GM10847 (cell line): ENCODE results near the gene HMCN2.

Experiments used
- POLR2A ChIP-seq: IDR thresholded peaks from 2 replicates; pipeline ENCODE4 v1.6.1; 2011; ENCODE audit not compliant: insufficient read length; ENCODE audit errors: extremely low read depth

The HMCN2 gene

DNA sequence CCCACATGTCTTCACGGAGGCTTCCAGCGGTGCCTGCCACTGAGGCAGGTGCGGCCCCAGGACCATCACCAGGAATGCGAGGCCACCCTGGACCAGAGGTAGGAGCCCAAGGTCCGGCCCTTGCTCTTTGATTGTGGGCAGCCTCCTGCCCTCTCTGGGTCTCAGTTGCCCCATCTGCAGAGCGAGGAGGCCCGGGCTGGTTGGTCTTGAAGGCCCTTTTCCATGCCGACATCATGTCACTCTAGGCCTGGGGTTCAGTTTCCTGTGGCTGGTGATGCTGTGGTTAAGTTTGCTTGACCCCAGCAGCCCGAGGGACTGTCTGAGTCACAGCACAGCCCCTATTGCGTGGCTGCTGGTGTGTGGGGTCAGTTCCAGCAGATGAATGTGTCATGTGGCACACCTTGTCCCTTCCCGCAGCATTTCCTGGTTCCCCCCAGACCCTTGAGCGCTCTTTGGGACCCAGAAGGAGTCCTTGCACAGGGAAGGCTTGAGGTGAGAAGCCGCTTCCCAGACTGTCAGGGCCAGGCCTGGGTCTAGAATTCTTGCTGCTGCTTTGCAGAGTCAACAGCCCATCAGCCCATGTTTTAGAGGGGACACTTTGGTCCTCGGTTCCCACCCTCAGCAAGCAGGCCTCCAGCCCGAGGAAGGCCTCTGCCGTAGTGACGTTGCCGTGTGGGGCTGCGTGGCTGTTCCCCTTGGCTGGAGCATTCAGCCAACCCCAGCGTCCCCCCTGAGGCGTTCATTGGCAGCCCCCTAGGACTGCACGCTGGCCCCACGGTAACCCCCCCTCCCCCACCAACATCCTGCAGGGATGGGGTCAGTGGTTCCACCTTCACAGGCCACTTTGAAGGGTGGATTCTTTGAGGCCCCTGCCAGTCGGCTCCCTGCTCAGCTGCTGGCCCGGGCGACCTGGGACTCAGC lies 31.0 kb upstream of the HMCN2 start:
- no peak for TF ChIP-seq POLR2A

GRCh38 chr9:130235558-130236435 lies 29.8 kb upstream of the HMCN2 start:
- TF ChIP-seq POLR2A = no peak

DNA sequence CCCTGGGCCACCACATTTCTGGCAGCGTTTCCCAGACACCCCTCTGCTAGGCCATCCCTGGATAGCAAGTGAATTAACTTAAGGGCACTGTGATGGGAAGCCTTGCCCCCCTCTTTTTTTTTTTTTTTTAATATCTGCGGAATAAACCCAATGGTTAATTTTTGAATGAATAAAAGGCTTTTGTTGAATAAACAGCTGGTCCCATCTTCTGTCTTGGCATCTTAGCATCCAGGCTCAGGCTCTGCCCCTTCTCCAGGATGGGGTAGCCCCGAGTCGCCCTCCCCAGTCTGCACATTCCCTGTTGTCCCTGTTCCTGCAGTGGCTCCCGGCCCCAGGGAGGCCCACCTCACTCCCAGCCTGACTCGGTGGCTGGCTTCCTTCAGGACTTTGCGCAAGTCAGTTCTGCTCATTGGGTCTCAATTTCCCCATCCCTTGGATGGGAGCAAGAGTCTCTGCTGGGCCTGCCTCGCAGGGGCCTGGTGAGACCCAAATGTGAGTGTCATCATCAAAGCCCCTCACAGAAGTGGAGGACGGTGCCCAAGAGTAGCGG lies 29.0 kb upstream of the HMCN2 start:
- TF ChIP-seq POLR2A = no peak

DNA sequence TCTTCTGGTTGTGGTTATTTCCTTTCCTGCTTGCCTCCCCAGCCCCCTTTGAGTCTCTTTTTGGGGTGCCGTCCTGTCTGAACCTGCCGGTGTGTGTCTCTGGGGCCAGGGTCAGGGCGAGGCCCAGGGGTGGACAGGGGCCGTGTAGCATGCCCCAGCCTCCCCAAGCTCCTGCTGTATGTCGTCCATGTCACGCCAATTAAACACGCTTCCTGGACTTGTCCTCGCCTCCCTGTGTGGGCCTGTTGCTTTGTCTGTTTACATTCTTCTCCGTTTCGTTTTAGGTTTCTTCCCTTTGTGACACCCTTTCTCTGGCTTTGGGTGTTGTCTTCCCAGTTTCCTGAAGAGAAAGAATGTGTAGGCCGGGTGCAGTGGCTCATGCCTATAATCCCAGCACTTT lies 28.5 kb upstream of the HMCN2 start:
- TF ChIP-seq POLR2A = no peak

GRCh38 chr9:130237763-130238524 lies 27.6 kb upstream of the HMCN2 start:
- TF ChIP-seq POLR2A = no peak

DNA sequence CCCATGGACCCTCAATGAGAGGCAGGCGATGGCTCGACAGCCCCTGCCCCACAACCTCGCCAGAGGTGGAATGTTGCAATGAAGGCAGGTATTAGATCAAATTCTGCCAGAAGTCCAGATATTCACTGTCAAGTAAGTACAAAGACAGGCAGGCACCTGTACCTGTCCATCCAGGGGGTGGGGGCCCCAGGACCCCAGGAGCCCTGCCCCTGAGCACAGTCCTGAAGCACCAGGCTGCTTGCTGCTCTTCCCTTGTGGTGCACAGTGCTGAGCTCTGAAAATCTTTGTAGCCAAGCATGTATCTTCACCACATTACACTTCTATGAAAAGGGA lies 26.2 kb upstream of the HMCN2 start:
- TF ChIP-seq POLR2A = no peak

GRCh38 chr9:130239741-130240241 lies 25.8 kb upstream of the HMCN2 start:
- no peak for TF ChIP-seq POLR2A

DNA sequence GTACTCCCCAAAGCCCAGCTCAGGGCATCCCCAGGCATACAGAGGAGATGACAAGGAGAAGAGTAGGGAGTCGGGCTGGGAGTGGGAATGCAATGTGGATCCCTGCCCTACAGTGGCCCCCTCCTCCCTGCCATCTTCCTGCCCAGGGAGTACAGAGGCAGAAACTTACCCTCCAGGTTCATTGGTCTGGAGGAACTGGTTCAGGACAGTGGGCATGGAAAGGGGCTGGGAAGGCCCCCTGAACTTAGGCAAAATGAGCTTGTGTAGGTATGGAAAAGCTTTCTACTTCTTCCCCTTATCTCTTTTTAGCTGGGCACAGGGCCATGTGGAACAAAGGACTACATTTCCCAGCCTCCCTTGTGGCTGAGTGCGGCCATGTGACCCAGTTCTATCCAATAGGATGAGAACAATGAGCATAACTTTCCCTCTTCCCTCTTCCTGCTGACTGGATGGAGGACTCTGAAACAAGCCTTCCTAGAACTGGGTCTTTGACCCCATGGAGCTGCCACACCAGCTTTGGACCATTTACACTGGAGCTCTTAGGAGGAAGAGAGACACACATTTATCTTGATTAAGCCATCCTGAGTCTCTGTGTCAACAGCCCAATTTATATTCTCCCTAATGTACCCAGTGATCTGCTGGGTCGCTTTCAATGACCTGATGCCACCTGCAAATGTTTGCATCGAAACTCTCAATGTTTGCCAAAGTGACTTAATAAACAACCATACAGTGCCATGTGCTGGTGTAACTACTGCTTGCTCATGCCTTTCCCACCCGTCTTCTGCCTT lies 25.0 kb upstream of the HMCN2 start:
- TF ChIP-seq POLR2A = no peak

DNA sequence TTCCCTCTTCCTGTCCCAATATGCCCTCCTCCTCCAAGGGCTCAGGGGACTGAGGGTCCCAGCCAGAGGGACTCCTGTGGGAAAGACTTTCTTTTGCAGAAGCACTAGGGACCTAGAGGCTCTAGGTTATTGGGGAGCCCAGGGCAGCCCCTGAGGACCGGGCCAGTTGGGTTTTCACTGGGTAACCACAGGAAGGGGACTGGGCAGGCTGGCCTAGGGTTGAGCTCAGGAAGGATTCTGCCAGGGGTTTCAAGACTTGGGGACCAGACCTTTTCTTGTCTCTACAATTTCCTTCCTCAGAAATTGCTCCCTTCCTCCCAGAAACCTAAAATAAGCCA lies 24.4 kb upstream of the HMCN2 start:
- no peak for TF ChIP-seq POLR2A

DNA sequence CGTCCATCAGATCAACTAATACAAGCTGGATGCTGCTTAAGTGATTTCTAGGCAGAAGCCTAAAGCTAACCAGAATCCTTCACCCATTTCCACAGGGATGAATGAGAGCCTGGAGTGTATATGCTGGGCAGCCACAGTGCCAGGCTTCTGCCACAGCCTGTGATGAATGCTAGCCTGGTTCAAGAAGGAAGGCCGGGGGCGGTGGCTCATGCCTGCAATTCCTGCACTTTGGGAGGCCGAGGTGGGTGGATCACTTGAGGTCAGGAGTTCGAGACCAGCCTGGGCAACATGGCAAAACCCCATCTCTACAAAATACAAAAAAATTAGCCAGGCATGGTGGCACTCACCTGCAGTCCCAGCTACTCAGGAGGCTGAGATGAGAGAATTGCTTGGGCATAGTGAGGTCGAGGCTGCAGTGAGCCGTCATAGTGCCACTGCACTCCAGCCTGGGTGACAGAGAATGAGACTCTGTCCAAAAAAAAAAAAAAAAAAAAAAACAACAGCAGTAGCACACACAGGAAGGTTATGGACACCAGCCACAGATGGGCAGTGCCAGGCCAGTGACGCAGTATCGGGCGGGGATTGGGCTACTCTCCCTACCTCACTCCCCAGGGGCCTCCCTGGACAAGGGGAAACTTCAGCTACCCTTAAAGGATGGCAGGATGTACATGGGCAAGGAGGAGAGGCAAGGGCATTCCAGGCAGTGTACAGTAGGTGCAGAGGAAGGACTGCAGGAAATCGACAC lies 23.1 kb upstream of the HMCN2 start:
- TF ChIP-seq POLR2A = no peak

GRCh38 chr9:130243015-130243881 lies 22.3 kb upstream of the HMCN2 start:
- no peak for TF ChIP-seq POLR2A

GRCh38 chr9:130243882-130244170 lies 21.7 kb upstream of the HMCN2 start:
- TF ChIP-seq POLR2A = no peak
